Tibial artery (tissue), 4 donors: ENCODE measurements around the gene TTC23.
A peak's percentile ranks its signal among the peaks of the same experiment; 100 is the strongest.

Experiments used
- DNase-seq, 2 donors: peaks; one replicate each; pipeline ENCODE4 v3.0.0-alpha.2; 2019
- H3K27ac ChIP-seq, 2 donors: fragments of 200-600 bp; sonication (generic) in 1 of 2; 1 replicate in 1 of 2; 2 replicates in 1 of 2; pipeline ENCODE4 v1.5.1; 2018 to 2019; ENCODE audit warnings: mild to moderate bottlenecking in 1 of 2
- H3K27me3 ChIP-seq, 2 donors: fragments of 200-600 bp; sonication (generic) in 1 of 2; one replicate each; pipeline versions ENCODE4 v1.5.1 to v1.6.0; 2016 to 2019
- H3K36me3 ChIP-seq, 3 donors: fragments of 200-600 bp; sonication (generic) in 2 of 3; one replicate each; pipeline ENCODE4 v1.5.1; 2016 to 2019; ENCODE audit warnings: mild to moderate bottlenecking in 2 of 3
- H3K4me1 ChIP-seq, 4 donors: fragments of 200-600 bp; sonication (generic) in 2 of 4; 1 replicate in 3 of 4; 2 replicates in 1 of 4; pipeline ENCODE4 v1.5.1; 2016 to 2019
- H3K4me3 ChIP-seq, 2 donors: fragments of 200-600 bp; sonication (generic) in 1 of 2; 1 replicate in 1 of 2; 2 replicates in 1 of 2; pipeline ENCODE4 v1.5.1; 2018 to 2019; ENCODE audit warnings: mild to moderate bottlenecking in 2 of 2
- H3K9me3 ChIP-seq, 3 donors: fragments of 200-600 bp; sonication (generic) in 1 of 3; one replicate each; pipeline ENCODE4 v1.5.1; 2016 to 2019
- CTCF ChIP-seq, 2 experiments: fragments of 200-600 bp in 1 of 2; fragments of 450-650 bp in 1 of 2; IDR thresholded peaks; one replicate each; pipeline ENCODE4 v1.5.1; 2017 to 2019; ENCODE audit warnings: antibody characterized with exemption in 2 of 2, mild to moderate bottlenecking in 1 of 2, moderate library complexity in 1 of 2
- intact Hi-C: fragments of 100-400 bp; cut with DNase I; formaldehyde crosslinking; loops from one replicate; pipeline ENCODE4 v1.15.0; 2023; ENCODE audit warnings: low total_unique reads

Gene TTC23

GRCh38 chr15:99228120-99228770 is 21.1 kb downstream of the TTC23 start:
- no peak for TF ChIP-seq CTCF (IDR thresholded peaks at IDR 0.05)
- no peak for DNase-seq
- Histone ChIP-seq H3K36me3 (peaks cover 15 to 50% (median 47%) of the 10 kb centered on the region in 3 donors), H3K27ac (no peak overlapping the region), H3K9me3 (no peaks in the 10 kb centered on the region), H3K4me3 (no peak overlapping the region), H3K27me3 (no peaks in the 10 kb centered on the region), H3K4me1 (peaks cover 0 to 6% (median 0%) of the 10 kb centered on the region in 4 donors)
- intact Hi-C loops = no loop called here

GRCh38 chr15:99226802-99227201 is 22.6 kb downstream of the TTC23 start:
- H3K27ac ChIP-seq = no peak overlapping the region
- DNase-seq = no peak
- H3K27me3 ChIP-seq = no peaks in the 10 kb centered on the region
- peaks cover 0 to 6% (median 0%) of the 10 kb centered on the region in 4 donors for H3K4me1 ChIP-seq
- no peak overlapping the region for H3K4me3 ChIP-seq
- intact Hi-C loops = no loop called here
- no peaks in the 10 kb centered on the region for H3K9me3 ChIP-seq
- peaks cover 19 to 61% (median 59%) of the 10 kb centered on the region in 3 donors for H3K36me3 ChIP-seq
- TF ChIP-seq CTCF (IDR thresholded peaks at IDR 0.05) = no peak

GRCh38 chr15:99224372-99225214 is 24.8 kb downstream of the TTC23 start:
- peaks cover 0 to 6% (median 0%) of the 10 kb centered on the region in 4 donors for H3K4me1 ChIP-seq
- no peaks in the 10 kb centered on the region for H3K27me3 ChIP-seq
- H3K9me3 ChIP-seq = no peaks in the 10 kb centered on the region
- intact Hi-C loops = no loop called here
- TF ChIP-seq CTCF (IDR thresholded peaks at IDR 0.05) = no peak
- H3K4me3 ChIP-seq = no peak overlapping the region
- no peak overlapping the region for H3K27ac ChIP-seq
- DNase-seq = no peak
- peaks cover 40 to 81% (median 80%) of the 10 kb centered on the region in 3 donors for H3K36me3 ChIP-seq

- Histone ChIP-seq H3K9me3 (no peaks in the 10 kb centered on the region), H3K4me3 (no peak overlapping the region), H3K36me3 (peaks cover 17 to 32% (median 23%) of the 10 kb centered on the region in 3 donors), H3K27ac (peak overlapping the region in 1 of 2 donors; percentile 43), H3K27me3 (no peaks in the 10 kb centered on the region), H3K4me1 (peaks cover 0 to 8% (median 0%) of the 10 kb centered on the region in 4 donors)
- peak; percentile 88 to 95 for TF ChIP-seq CTCF (IDR thresholded peaks at IDR 0.05)
- intact Hi-C loops = no loop called here
- peak; percentile 87 for DNase-seq
Measured at GRCh38 chr15:99213187-99213811, 36.1 kb downstream of the TTC23 start.

- Histone ChIP-seq H3K27me3 (no peaks in the 10 kb centered on the region), H3K27ac (peak overlapping the region in 1 of 2 donors; percentile 43), H3K4me3 (no peak overlapping the region), H3K36me3 (peaks cover 8 to 23% (median 14%) of the 10 kb centered on the region in 3 donors), H3K4me1 (peaks cover 0 to 8% (median 0%) of the 10 kb centered on the region in 4 donors), H3K9me3 (no peaks in the 10 kb centered on the region)
- TF ChIP-seq CTCF (IDR thresholded peaks at IDR 0.05) = no peak
- intact Hi-C loops = no loop called here
- no peak for DNase-seq
Measured at GRCh38 chr15:99212406-99212805, 37.0 kb downstream of the TTC23 start.
